Left renal pelvis (tissue), 4 donors: Measurements from ENCODE around the gene NTSR1. TPM values are rescaled to one million over a fixed set of nuclear protein-coding genes. Genes with fewer than 3 reads are reported as not detected.

Experiments used
- DNase-seq, 4 donors: peaks; one replicate each; pipeline ENCODE4 v3.0.0-alpha.2; 2013; ENCODE audit warnings: low read depth in 4 of 4, low spot score in 3 of 4
- polyA plus RNA-seq, 4 donors: library from polyadenylated mRNA; unstranded; fragments of 120-200 nt; gene quantifications; one replicate each; pipeline ENCODE4 v1.2.1, GENCODE V29; 2013; ENCODE audit not compliant: insufficient read length in 4 of 4

Gene NTSR1
- polyA plus RNA-seq, 4 donors = 0.10 to 1.4 (median 1.2) TPM

DNA sequence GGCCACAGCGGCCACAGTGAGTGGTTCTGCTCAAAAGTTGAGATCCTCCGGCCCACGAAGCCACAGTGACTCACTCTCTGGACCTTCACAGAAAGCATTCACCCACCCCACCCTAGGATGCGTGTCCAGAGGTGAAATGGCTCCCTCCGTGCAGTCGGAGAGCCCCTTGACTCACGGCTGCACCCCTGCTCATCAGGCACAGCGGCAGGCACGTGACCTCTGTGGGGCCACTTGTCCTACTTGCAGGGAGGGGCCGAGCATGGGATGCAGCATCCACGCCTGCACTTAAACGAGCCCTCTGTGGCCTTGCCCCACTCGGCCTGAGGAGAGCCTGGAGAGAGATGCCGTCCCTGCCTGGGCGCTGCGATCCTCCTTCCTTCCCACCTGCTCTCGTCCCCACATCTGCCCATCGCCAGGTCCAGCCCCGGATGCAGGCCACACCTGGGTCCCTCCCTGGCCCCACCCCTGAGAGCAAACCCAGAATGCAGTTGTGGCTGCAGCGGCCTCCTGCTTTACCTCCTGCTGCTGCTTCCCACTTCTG lies 28.7 kb downstream of the NTSR1 start:
- DNase-seq = no peak

DNA sequence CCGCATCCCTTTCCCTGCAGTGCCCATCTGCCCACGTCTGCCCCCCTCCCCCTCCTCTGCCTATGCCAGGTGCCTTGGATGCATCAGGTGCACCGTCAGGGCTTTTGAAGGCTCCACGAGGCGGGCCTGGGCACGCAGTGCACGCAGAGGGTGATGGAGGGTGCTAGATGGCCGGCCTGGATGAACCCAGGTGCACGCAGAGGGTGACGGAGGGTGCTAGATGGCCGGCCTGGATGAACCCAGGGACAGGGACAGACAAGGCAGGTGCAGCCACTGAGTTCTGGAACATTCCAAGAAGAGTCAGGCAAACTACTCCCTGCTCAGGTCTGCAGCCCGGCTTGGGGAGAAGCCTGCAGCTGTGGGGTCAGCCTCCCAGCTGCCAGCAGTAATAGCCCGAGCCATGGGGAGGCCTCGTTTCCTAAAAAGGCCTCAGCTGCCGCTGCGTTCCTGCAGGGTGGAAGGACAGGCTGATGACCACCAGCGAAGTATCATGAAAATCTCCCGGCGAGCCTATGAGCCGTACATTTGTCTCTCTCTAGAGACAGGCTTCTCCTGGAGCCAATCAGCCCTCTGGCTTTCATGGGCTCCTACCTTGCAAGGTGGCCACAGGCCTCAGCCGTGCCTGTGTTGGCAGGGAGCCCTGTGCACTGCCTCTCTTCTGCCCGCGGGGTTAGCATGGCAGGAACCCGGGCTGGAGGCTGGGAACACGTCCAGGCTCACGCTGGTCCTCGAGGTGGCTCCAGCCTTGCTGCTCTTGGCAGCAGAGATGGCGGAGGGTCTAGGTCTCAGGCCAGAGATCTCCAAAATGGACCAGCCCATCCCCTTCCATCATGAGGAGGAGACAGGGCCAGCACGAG lies 29.6 kb downstream of the NTSR1 start:
- DNase-seq = no peak

DNA sequence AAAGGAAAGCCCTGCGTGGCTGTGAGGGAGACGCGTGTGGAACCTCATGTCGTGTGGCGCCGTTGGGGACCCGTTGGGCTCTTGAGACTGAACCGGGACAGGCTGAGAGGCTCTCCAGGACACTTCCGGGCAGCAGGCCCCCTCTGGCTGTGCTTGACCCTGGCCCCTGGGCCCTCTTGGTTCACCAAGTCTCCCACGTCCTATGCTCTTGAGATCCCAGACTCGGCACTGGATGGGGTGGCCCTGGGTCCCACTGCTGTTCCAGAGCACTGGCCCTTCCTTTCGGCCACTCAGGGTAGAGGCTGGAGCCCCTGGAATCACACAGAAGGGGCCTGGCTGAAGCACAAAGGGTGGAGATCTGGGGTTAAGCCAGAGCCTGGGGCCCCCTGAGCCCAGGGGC lies 30.4 kb downstream of the NTSR1 start:
- DNase-seq = no peak

DNA sequence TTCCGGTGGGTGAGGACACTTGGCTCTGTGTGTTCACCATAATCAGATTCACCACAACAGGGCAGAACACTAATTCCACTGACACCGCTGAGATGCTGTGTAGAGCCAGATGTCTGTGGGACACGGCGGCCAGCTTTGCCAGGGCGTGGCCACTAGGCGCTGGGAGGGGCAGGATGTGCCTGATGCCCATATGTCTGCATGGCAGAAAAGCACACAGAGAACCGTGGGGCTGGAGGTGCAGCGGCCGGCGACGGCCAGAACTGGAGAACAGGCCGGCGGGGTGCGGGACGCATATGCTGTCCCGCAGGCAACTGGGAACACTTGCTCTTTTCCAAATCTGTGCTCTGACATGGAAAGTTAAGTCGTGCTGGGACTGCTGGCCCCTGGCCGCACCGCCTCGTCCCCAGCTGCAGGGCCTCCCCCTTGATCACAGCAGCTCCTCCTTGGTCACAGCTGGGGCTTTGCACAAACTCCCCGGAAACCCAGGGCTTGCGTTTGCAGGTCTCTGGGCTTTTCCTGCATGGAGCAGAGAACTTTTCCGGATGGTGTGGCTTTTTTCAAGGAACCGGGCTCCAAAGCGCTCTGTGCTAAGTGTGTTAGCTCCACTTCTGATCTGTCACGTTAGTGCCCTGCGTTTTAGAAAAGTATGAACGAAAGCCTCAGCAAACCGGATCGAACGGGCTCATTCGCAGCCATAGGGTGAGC lies 31.1 kb downstream of the NTSR1 start:
- DNase-seq = no peak

DNA sequence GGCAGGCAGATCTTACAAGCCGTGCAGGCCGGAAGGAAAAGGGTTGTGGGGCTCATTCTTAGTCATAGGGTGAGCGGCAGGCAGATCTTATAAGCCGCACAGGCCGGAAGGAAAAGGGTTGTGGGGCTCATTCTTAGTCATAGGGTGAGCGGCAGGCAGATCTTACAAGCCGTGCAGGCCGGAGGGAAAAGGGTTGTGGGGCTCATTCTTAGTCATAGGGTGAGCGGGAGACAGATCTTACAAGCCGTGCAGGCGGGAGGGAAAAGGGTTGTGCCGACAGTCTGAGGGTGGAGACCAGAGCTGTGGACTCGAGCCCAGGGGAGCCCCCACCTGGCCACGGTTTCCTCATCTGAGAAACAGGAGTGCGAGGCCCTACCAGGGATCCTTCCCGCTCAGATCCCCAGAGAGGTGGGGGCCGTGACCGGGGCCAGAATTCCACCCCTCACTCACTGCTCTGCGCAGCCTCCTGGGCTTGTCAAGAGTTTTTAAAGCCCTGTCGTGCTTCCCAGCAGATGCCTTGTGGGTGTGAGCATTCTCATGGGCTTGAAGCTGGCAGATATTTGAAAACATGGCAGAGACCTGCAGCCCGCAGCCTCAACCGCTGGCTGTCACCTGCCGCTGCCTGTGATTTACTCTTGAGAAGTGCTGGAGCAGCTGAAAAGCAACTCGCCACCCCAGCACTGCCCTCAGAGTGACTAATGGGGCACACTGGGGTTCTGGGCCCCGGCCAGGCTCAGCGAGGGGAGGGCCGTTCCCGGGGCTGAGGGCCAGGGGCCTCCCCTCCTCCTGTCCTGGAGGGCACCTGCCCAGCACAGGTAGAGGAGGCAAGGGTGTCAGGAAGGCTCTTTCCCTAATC lies 31.9 kb downstream of the NTSR1 start:
- DNase-seq = no peak

DNA sequence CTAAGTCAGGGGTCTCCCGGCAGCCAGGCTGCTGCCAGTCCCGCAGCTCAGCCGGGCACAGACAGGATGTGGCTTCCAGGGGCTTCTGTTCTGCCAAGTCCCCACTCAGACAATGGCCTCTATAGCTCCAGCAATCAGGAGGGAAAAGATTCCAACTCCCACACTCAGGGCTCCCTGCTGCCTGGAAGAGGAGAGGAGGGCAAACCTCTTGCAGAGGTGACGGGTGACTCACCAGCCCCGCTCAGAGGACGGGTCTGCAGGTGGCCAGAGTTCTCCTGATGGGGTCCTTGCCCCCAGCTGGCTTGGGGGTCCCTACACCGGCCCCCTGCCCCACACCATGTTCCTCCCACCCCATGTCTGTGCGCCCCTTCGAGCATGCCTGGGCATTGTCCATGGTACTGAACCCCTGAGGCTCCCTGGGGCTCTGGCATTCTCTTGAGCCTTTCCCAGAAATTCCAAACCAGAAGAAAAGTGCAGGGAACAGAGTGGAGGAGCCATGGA lies 32.6 kb downstream of the NTSR1 start:
- DNase-seq = no peak

DNA sequence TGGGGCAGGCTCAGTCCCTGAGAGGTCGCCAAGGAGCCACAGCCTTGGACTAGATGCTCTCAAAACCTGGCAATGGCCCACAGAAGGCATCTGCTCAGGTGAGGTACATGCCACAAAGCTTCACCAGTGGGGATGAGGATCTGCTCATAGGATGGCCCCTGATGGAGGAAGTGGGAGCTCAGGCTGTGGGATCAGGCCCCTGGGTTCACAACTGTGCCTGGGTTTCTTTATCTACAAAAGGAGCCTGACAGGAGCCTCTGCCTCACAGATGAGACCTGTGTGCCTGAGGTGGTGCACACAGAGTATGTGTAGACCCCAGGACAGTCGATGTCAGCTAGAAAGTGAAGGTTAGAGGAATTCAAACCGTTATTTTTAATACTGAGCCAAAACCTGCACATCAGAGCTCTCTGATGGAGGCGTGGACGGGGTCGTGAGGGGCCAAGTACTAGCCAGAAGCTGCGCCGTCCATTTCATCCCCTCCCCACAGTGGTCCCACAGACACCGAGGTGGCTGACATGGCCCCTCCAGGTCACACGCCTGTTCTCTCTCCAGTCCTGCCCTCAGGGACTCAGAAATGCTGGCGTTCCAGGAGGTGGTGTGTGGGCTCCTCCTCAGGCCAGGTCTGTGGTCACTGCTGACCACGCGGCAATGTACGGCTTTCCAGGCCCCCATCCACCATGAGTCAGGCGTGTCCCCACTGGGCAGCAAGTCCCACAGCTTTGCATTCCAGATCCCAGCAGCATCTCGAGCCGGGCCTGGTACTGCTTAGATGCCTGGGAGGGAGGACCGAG lies 33.3 kb downstream of the NTSR1 start:
- DNase-seq = no peak

DNA sequence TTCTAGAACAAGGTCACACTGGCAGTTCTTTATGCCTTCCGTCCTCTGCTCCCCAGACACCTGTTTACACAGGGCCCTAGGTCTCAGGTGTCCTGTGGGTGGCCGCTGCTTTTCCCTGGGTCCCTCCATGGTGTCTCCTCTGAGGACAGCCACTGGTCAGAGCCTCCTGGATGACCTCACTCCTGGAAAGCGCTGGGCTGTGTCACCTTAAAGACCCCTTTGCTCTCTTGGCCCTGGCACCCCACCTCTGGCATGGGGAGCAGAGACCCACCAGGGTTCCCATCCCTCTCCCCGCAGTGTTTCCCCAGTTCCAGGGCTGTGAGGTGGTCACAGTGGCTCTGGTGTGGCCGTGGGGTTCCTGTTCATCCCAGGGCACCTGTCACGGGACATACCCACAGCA lies 33.9 kb downstream of the NTSR1 start:
- DNase-seq = no peak

DNA sequence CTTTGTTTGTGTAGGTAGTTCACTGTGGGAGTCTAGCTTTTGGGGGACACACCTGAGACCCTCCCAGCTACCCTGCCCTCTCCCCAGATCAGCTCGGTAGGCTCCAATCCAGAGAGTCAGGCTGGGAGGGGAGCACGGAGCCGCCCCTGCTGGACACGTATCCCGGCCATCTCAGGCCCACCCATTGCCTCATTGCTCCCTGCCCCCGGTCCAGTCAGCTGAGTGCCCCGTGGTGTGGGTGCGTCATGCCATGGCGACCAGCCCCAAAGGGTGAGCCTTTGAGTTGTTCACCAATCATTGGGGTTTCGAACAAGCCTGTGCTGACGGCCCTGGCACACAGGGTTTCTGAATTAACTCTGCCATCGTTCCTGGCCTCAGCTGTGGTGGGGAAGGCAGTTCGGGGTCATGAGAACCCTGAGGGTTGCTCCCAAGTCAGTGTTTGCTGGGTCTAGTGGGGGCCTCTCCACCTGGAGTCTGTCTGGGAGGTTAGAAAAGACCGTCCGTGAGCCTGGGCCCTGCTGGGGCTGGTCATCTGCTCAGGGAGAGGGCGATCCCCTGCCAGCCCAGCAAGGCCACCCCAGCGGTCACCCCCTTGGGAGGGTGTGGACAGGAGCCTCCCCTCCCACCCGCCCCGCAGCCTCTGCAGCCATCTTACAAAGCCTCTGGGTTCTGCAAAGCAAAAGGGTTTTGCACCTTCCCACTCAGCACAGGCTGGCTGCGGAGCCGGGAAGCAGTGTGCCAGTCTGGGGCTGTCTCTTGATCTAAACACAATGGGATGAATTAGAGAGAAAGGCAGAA lies 34.5 kb downstream of the NTSR1 start:
- DNase-seq = no peak

DNA sequence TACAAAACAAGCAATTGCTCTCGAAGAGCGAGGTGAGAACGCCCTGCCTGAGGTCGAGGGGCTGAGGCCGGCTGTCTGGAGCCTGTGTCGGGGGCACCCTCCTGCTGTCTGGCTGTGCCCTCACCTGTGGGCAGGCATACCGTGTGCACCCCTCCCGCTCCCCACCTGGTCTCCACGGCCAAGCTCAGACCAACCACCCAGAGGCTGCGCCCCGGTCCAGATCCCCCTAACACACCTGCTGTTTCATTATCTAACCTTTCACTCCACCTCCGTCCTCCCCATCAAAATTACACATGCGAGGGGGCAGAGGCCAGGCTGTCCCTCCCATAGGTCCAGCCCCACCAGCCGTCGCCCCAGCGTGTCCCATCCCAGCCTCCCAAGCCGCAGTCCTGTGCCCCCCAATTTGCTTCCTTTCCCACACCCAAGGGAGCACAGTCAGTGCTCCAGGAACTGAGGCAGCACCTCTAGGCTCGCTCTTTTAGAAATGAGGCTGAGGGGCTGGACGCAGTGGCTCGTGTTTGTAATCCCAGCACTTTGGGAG lies 35.2 kb downstream of the NTSR1 start:
- no peak for DNase-seq

DNA sequence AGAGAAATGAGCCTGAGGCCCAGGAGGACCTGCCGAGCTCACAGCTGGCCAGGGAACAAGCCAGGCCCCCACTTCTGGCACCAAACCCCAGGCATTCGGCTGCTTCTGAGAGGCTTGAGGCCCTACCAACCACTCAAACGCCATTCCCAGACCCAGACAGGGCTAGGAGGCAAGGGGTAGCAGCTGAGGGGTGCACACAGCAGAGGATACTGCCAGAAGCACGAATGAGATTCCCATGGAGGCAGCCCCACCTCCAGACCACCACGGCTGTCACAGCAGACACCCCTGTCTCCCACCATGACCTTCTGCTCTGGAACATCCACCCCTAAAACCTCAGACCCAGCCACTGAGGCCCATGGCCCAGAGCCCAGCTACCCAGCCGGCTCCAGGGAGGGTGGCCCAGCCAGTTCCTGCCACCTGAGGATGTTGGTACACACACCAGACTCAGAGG lies 36.1 kb downstream of the NTSR1 start:
- DNase-seq = no peak

DNA sequence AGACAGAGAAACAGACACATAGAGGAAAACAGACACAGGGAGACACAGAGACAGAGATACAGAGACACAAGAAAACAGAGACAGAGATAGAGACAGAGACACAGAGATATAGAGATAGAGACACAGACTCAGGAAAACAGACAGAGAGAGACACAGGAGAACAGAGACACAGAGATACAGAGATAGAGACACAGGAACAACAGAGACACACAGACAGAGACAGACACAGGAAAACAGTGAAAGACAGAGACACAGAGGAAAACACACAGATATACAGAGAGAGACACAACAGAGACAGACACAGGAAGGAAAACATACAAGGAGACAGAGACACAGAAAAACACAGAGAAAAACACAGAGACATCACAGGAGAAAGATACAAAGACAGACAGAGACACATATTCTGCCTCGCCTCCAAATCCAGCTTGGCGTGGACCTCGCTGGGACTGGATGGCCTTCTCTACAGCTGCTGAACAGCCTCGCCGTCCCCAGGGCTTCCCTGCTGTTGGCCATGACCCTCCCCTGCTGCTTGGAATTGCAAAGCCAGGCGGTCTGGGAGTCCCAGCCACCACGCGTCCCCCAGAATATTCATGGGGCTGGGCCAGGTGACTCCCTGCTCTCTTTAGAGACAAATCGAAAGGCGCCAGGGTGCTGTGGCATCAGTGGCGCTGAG lies 36.8 kb downstream of the NTSR1 start:
- no peak for DNase-seq

DNA sequence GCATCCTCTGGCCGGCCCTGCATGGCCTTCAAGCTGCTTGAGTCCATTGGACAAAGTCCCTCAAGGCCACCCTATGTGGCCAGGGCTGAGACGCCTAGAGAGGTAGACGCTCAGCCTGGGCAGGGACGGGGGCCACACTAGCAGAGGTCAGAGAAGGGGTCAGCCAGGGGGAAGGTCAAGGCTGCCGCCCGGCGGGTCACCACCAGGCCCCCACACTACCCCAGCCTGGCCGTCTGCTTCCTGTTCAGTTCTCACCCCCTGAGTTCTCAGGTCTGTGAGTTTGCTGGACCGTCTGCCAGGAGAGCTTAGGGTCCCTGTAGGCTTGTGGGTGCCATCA lies 37.3 kb downstream of the NTSR1 start:
- DNase-seq = no peak

DNA sequence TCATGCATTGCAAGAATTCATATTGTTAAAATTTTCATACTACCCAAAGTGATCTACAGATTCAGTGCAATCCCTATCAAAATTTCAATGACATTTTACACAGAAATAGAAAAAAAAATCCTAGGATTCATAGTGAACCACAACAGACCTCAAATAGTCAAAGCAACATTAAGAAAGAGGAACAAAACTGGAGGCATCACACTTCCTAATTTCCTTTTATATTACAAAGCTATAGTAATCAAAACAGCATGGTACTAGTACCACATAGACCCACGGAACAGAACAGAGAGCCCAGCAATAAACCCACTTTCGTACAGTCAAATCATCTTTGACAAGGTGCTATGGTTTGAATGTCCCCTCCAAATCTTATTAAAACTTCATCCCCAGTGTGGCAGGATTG lies 39.7 kb downstream of the NTSR1 start:
- DNase-seq = no peak

DNA sequence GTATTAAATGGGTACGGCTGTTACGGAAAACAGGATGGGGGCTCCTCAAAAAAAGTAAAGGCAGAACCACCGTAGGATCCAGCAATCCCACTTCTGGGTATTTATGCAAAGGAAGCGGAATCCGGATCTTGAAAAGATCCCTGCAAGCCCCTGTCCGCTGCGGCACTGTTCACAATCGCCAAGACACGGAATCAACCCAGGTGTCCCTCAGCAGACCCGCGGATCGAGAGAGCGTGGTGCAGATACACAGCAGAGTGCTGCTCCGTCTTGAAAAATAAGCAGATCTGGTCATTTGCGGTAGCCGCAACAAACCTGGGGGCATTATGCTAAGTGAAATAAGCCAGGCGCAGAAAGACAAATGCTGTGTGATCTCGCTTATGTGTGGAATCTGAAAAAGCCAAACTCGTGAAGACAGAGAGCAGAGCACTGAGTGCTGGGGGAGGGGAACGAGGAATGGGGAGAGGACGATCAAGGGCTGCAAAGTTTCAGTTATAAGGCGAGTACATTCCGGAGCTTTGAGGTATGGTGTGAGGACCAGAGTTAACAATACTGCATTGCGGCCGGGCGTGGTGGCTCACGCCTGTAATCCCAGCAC lies 41.3 kb downstream of the NTSR1 start:
- no peak for DNase-seq

DNA sequence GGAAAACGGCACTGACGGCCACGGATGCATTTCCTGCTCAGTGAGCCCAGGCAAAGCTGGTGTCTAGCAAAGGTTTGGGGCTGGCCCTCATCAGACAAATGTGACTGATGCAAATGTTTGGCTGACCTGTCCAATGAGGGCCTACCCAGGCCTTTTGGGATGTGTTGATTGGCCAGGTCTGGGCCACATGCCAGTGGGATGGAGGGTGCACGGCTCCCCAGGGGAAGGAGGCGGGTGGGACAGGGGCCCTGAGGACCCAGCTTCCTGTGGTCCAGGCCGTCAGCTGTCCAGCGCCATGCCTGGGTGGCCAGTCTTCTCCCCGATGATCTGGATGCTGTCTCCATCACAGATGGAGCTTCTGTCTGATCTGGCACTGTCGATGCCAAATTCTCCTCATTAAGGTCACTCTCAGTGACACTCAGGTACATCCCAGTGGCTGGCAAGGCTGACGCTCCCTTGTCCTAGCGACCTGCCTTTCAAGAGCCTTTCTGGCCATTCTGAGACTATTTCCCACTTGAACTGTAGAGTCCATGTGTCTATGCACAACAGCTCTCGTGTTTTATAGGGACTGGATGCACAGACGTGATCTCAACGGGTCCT lies 43.0 kb downstream of the NTSR1 start:
- no peak for DNase-seq

DNA sequence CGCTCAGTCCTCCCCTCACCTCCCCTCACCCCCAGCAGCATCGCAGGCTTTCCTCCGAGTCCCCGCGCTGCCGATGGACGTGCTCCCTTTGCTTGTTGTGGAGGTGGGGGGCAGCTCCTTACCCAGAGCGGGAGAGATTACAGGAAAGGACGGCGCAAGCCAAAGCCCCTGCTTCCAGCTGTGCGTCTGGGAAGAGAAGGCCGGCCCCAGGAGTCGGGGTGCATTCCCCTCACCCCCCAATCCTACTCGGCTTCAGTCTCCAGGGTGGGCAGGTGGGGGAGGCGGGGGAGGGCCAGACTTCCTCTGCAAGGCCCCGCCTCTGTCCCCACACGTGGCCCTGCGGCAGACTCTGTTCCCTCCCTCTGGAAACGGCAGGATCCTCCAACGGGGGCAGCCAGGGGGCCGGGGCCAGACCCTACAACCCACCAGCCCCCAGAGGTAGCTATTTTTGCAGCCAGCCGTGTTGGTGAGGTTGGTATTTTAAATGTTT lies 43.6 kb downstream of the NTSR1 start:
- DNase-seq = no peak
